Thoracic aorta endothelial cell (primary cell): ENCODE results near the gene FYB2. TPM values are rescaled to one million over a fixed set of nuclear protein-coding genes. Genes with fewer than 3 reads are reported as not detected.

Experiments used
- total RNA-seq: library from RNA; depleted of rRNA; stranded (reverse); fragments of >200 nt; gene quantifications from 2 replicates; pipeline ENCODE4 v1.2.3, GENCODE V29; 2012

Gene FYB2
- total RNA-seq, result not detected in 2 replicates

GRCh38 chr1:56819387-56819899 is at the start of gene FYB2:
Gene FYB2, minus strand, starts transcription at chr1:56819404. Its CDS starts 114 bp downstream, at chr1:56819290.

GRCh38 chr1:56854521-56855099 is 35.4 kb upstream of the FYB2 start, which contains the start of gene C8A:
Gene C8A, plus strand, starts transcription at chr1:56854797. Its CDS starts 105 bp downstream, at chr1:56854902.

Other genes starting within 250 kb of the FYB2 start
- gene PLPP3, start 239.8 kb downstream of the FYB2 start, total RNA-seq, result 34.4 and 46.2 TPM in 2 replicates
- gene PRKAA2, start 174.1 kb downstream of the FYB2 start, total RNA-seq, result 10.0 and 11.2 TPM in 2 replicates
- not detected in 2 replicates for gene C8A, start 35.4 kb upstream of the FYB2 start, total RNA-seq
- not detected in 2 replicates for gene C8B, start 146.6 kb upstream of the FYB2 start, total RNA-seq